Osteoblast (primary cell): Measurements from ENCODE around the gene SEMA6C. TPM values are rescaled to one million over a fixed set of nuclear protein-coding genes. Genes with fewer than 3 reads are reported as not detected.
"Not testable (repeated sequence)": the region's sequence is repeated elsewhere in the genome, so short reads cannot be mapped to it uniquely, and the experiment has no call there.

Experiments
- DNase-seq: peaks from one replicate; pipeline ENCODE4 v3.0.0; 2011; ENCODE audit warnings: low spot score, mixed read lengths; ENCODE audit not compliant: insufficient read length; ENCODE audit errors: missing footprints
- H2AFZ ChIP-seq: 2 replicates; pipeline ENCODE4 v1.6.0; 2011; ENCODE audit warnings: mild to moderate bottlenecking, low read length
- H3K27ac ChIP-seq: 2 replicates; pipeline ENCODE4 v1.5.1; 2011; ENCODE audit warnings: mild to moderate bottlenecking, low read depth, low read length, moderate library complexity
- H3K27me3 ChIP-seq: 2 replicates; pipeline ENCODE4 v1.6.0; 2012; ENCODE audit warnings: mild to moderate bottlenecking, control low read depth, inconsistent platforms, low read length, moderate library complexity; ENCODE audit not compliant: insufficient read depth
- H3K36me3 ChIP-seq: 2 replicates; pipeline ENCODE4 v1.5.1; 2011; ENCODE audit warnings: mild to moderate bottlenecking, low read length, control low read depth, moderate library complexity; ENCODE audit not compliant: insufficient read depth
- H3K4me1 ChIP-seq: 2 replicates; pipeline ENCODE4 v1.5.1; 2011; ENCODE audit warnings: mild to moderate bottlenecking, low read length, control low read depth, moderate library complexity; ENCODE audit not compliant: insufficient read depth
- H3K4me2 ChIP-seq: 2 replicates; pipeline ENCODE4 v1.6.0; 2011; ENCODE audit warnings: mild to moderate bottlenecking, low read length; ENCODE audit not compliant: insufficient read depth
- H3K4me3 ChIP-seq: fragments of 200-600 bp; sonication (generic); 3 replicates; pipeline ENCODE4 v1.5.1; 2012; ENCODE audit warnings: mild to moderate bottlenecking, low read length, inconsistent platforms; ENCODE audit not compliant: insufficient read depth
- H3K79me2 ChIP-seq: 2 replicates; pipeline ENCODE4 v1.6.0; 2012; ENCODE audit warnings: mild to moderate bottlenecking, low read length, control low read depth, inconsistent platforms; ENCODE audit not compliant: insufficient read depth
- H3K9me3 ChIP-seq: 2 replicates; pipeline ENCODE4 v1.5.1; 2011; ENCODE audit warnings: low read depth, low read length, control low read depth
- H4K20me1 ChIP-seq: 2 replicates; pipeline ENCODE4 v1.6.0; 2012; ENCODE audit warnings: mild to moderate bottlenecking, low read length, control low read depth; ENCODE audit not compliant: insufficient read depth
- CTCF ChIP-seq: IDR thresholded peaks from 2 replicates; pipeline ENCODE4 v1.5.1; 2011; ENCODE audit warnings: mild to moderate bottlenecking, low read depth, low read length, moderate library complexity; ENCODE audit errors: extremely low read depth
- total RNA-seq: library from RNA; depleted of rRNA; stranded (reverse); fragments of >200 nt; gene quantifications from 2 replicates; pipeline ENCODE4 v1.2.3, GENCODE V29; 2012

The SEMA6C gene
- total RNA-seq, 1 donor: 2.2 TPM

GRCh38 chr1:151192047-151192446 is 45.6 kb upstream of the SEMA6C start:
- H3K36me3 ChIP-seq: no peaks in the 10 kb centered on the region
- no peak overlapping the region for H2AFZ ChIP-seq
- no peaks in the 10 kb centered on the region for H3K9me3 ChIP-seq
- H3K27me3 ChIP-seq: no peaks in the 10 kb centered on the region
- no peak overlapping the region for H3K4me2 ChIP-seq
- peaks cover 25% of the 10 kb centered on the region for H3K4me1 ChIP-seq
- no peak for DNase-seq
- no peak for TF ChIP-seq CTCF
- no peaks in the 10 kb centered on the region for H4K20me1 ChIP-seq
- H3K27ac ChIP-seq: no peak overlapping the region
- no peak overlapping the region for H3K4me3 ChIP-seq
- peaks cover 24% of the 10 kb centered on the region for H3K79me2 ChIP-seq

- H4K20me1 ChIP-seq: no peaks in the 10 kb centered on the region
Measured at GRCh38 chr1:151189637-151190445, 43.4 kb upstream of the SEMA6C start, which contains the start of gene VPS72. Gene VPS72 (minus strand): TSS chr1:151190197. CDS start chr1:151190121, 76 bp downstream.

GRCh38 chr1:151188667-151189066 is 42.2 kb upstream of the SEMA6C start:
- peaks cover 31% of the 10 kb centered on the region for H3K79me2 ChIP-seq
- not testable (repeated sequence) for H3K9me3 ChIP-seq, H3K27me3 ChIP-seq, DNase-seq, H4K20me1 ChIP-seq, H2AFZ ChIP-seq, H3K27ac ChIP-seq
- H3K4me3 ChIP-seq: peak overlapping the region; percentile 89
- peak overlapping the region; percentile 92 for H3K4me2 ChIP-seq
- H3K4me1 ChIP-seq: peaks cover 18% of the 10 kb centered on the region
- peaks cover 21% of the 10 kb centered on the region for H3K36me3 ChIP-seq

More at GRCh38 chr1:151189637-151190445, 43.4 kb upstream of the SEMA6C start, which contains the start of gene VPS72:
- Histone ChIP-seq H3K36me3 (peaks cover 9% of the 10 kb centered on the region), H3K4me3 (peak within 1 kb of the TSS; percentile 89), H3K4me1 (peaks cover 18% of the 10 kb centered on the region), H3K4me2 (peak within 1 kb of the TSS; percentile 92), H2AFZ (peak within 1 kb of the TSS; percentile 90), H3K79me2 (peaks cover 31% of the 10 kb centered on the region), H3K27ac (peak within 1 kb of the TSS; percentile 76), H3K9me3 (no peaks in the 10 kb centered on the region), H3K27me3 (no peaks in the 10 kb centered on the region)
- TF ChIP-seq CTCF: no peak
- peak; percentile 95 for DNase-seq

GRCh38 chr1:151187205-151187604 is 40.8 kb upstream of the SEMA6C start:
- DNase-seq: no peak
- H3K27ac ChIP-seq: no peak overlapping the region

More at GRCh38 chr1:151187205-151187604, 40.8 kb upstream of the SEMA6C start:
- no peak overlapping the region for H2AFZ ChIP-seq
- peaks cover 18% of the 10 kb centered on the region for H3K4me1 ChIP-seq
- H4K20me1 ChIP-seq: no peaks in the 10 kb centered on the region
- H3K4me3 ChIP-seq: no peak overlapping the region
- no peaks in the 10 kb centered on the region for H3K27me3 ChIP-seq
- no peaks in the 10 kb centered on the region for H3K9me3 ChIP-seq
- peaks cover 33% of the 10 kb centered on the region for H3K36me3 ChIP-seq
- H3K79me2 ChIP-seq: peaks cover 31% of the 10 kb centered on the region
- TF ChIP-seq CTCF: no peak
- H3K4me2 ChIP-seq: no peak overlapping the region
